ENCODE measurements around the gene OPCML. TPM values are rescaled to one million over a fixed set of nuclear protein-coding genes. Genes with fewer than 3 reads are reported as not detected.

OPCML gene
- total RNA-seq, 1 donor from 2014 or later = not detected

GRCh38 chr11:133019545-133020371, 512.5 kb downstream of the OPCML start:
- no peak for ATAC-seq

- no peak for ATAC-seq
Measured at GRCh38 chr11:133015457-133015856, 516.8 kb downstream of the OPCML start.

- no peak for ATAC-seq
Measured at GRCh38 chr11:133014337-133014736, 518.0 kb downstream of the OPCML start.

GRCh38 chr11:133012803-133013202, 519.5 kb downstream of the OPCML start:
- ATAC-seq = no peak

GRCh38 chr11:133011604-133012003, 520.7 kb downstream of the OPCML start:
- ATAC-seq = no peak

GRCh38 chr11:133007027-133007584, 525.2 kb downstream of the OPCML start:
- ATAC-seq = no peak

- ATAC-seq = no peak
Measured at GRCh38 chr11:133004369-133004768, 527.9 kb downstream of the OPCML start.

- ATAC-seq = no peak
Measured at GRCh38 chr11:132999516-132999915, 532.8 kb downstream of the OPCML start.

- ATAC-seq = no peak
Measured at GRCh38 chr11:132999031-132999430, 533.3 kb downstream of the OPCML start.

GRCh38 chr11:132997396-132997795, 534.9 kb downstream of the OPCML start:
- ATAC-seq = no peak

GRCh38 chr11:132994966-132995365, 537.3 kb downstream of the OPCML start:
- ATAC-seq = no peak

- ATAC-seq = no peak
Measured at GRCh38 chr11:132993991-132994502, 538.3 kb downstream of the OPCML start.

GRCh38 chr11:132992838-132993631, 539.3 kb downstream of the OPCML start:
- ATAC-seq = no peak

- ATAC-seq = no peak
Measured at GRCh38 chr11:132988411-132988810, 543.9 kb downstream of the OPCML start.

- ATAC-seq = no peak
Measured at GRCh38 chr11:132987936-132988335, 544.4 kb downstream of the OPCML start.

GRCh38 chr11:132983641-132983978, 548.7 kb downstream of the OPCML start:
- ATAC-seq = no peak

- ATAC-seq = no peak
Measured at GRCh38 chr11:132982772-132983640, 549.3 kb downstream of the OPCML start.

- no peak for ATAC-seq
Measured at GRCh38 chr11:132981131-132981956, 551.0 kb downstream of the OPCML start.

GRCh38 chr11:132980670-132981069, 551.6 kb downstream of the OPCML start:
- ATAC-seq = peak; percentile 41

GRCh38 chr11:132977746-132978145, 554.6 kb downstream of the OPCML start:
- no peak for ATAC-seq

GRCh38 chr11:132977241-132977640, 555.1 kb downstream of the OPCML start:
- ATAC-seq = no peak

Measured in esophagus mucosa (tissue), 1 donor.